ENCODE measurements around the gene PRADC1. TPM values are rescaled to one million over a fixed set of nuclear protein-coding genes. Genes with fewer than 3 reads are reported as not detected.

Gene PRADC1
- total RNA-seq, 1 donor from 2014 or later: 5.8 TPM

GRCh38 chr2:73257021-73257420 lies 24.0 kb upstream of the PRADC1 start:
- H3K4me3 ChIP-seq (ENCODE audit: low read depth, low read length): no peak overlapping the region
- TF ChIP-seq CTCF (IDR thresholded peaks at IDR 0.05; ENCODE audit: insufficient read depth, low read length, severe bottlenecking): no peak
- H3K36me3 ChIP-seq (ENCODE audit: control insufficient read depth, insufficient read depth, low read length): peaks cover 8% of the 10 kb centered on the region
- DNase-seq (ENCODE audit: low read depth): no peak
- H3K27me3 ChIP-seq (ENCODE audit: control insufficient read depth, insufficient read depth, low read length): no peaks in the 10 kb centered on the region
- FAIRE-seq: no peak

DNA sequence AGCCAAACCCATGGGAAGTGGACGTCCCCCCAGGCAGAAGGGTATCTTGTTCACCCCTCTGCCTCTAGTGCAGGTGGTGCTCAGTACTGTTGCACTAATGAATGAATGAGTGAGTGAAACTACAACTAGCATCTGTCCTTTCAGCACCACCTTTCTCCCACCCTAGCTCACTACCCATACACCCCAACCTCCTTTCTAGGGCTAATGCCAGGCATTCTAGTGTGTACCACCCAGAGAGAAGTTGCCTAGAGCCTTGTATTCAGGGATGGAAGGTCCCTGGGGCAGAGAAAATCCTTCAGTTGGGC lies 23.5 kb upstream of the PRADC1 start:
- DNase-seq (ENCODE audit: low read depth) (no peak), FAIRE-seq (no peak)
- H3K27me3 ChIP-seq (ENCODE audit: control insufficient read depth, insufficient read depth, low read length): no peaks in the 10 kb centered on the region
- no peak overlapping the region for H3K4me3 ChIP-seq (ENCODE audit: low read depth, low read length)
- TF ChIP-seq CTCF (IDR thresholded peaks at IDR 0.05; ENCODE audit: insufficient read depth, low read length, severe bottlenecking): no peak
- peaks cover 11% of the 10 kb centered on the region for H3K36me3 ChIP-seq (ENCODE audit: control insufficient read depth, insufficient read depth, low read length)

- no peaks in the 10 kb centered on the region for H3K27me3 ChIP-seq (ENCODE audit: control insufficient read depth, insufficient read depth, low read length)
- DNase-seq (ENCODE audit: low read depth) (no peak), FAIRE-seq (no peak)
- no peak overlapping the region for H3K4me3 ChIP-seq (ENCODE audit: low read depth, low read length)
- H3K36me3 ChIP-seq (ENCODE audit: control insufficient read depth, insufficient read depth, low read length): peaks cover 12% of the 10 kb centered on the region
- no peak for TF ChIP-seq CTCF (IDR thresholded peaks at IDR 0.05; ENCODE audit: insufficient read depth, low read length, severe bottlenecking)
These were observed 23.0 kb upstream of the PRADC1 start for GRCh38 chr2:73255907-73256617.

- TF ChIP-seq CTCF (IDR thresholded peaks at IDR 0.05; ENCODE audit: insufficient read depth, low read length, severe bottlenecking): no peak
- FAIRE-seq: no peak
- Histone ChIP-seq H3K27me3 (ENCODE audit: control insufficient read depth, insufficient read depth, low read length) (no peaks in the 10 kb centered on the region), H3K36me3 (ENCODE audit: control insufficient read depth, insufficient read depth, low read length) (peaks cover 20% of the 10 kb centered on the region), H3K4me3 (ENCODE audit: low read depth, low read length) (no peak overlapping the region)
- DNase-seq (ENCODE audit: low read depth): peak; percentile 80
These were observed 22.1 kb upstream of the PRADC1 start for GRCh38 chr2:73255007-73255644.

DNA sequence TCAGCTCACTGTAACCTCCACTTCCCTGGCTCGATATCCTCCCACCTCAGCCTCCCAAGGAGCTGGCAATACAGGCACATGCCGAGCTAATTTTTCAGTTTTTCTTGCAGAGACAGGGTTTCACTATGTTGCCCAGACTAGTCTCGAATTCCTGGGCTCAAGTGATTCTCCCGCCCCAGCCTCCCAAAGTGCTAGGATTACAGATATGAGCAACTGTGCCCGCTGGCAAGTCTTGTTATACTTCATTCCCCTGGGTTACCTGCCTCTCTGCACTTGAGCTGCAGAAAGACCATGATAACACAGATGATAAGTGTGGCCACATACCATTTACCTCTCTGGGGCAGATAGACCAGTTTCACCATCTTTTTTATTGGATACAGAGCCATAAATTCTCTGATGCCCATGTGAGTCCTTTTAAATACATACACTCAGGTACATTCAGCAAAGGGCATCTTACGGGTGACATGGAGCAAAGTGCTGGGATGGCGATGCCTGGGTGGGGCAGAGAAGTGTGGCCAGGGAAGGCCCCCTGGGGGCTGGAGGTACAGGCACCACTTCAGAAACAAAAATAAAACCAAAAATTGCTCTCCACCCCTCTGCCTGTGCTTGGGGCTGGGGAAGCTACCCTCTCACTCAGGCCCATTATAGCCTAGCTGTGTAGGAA lies 21.4 kb upstream of the PRADC1 start:
- Histone ChIP-seq H3K27me3 (ENCODE audit: control insufficient read depth, insufficient read depth, low read length) (no peaks in the 10 kb centered on the region), H3K4me3 (ENCODE audit: low read depth, low read length) (no peak overlapping the region), H3K36me3 (ENCODE audit: control insufficient read depth, insufficient read depth, low read length) (peaks cover 26% of the 10 kb centered on the region)
- DNase-seq (ENCODE audit: low read depth) (peak; percentile 64), FAIRE-seq (no peak)
- no peak for TF ChIP-seq CTCF (IDR thresholded peaks at IDR 0.05; ENCODE audit: insufficient read depth, low read length, severe bottlenecking)

Data from bronchial epithelial cell (primary cell).